ENCODE results near the gene SS18L1. TPM values are rescaled to one million over a fixed set of nuclear protein-coding genes. Genes with fewer than 3 reads are reported as not detected.
"Not testable (repeated sequence)": the region's sequence is repeated elsewhere in the genome, so short reads cannot be mapped to it uniquely, and the experiment has no call there.

The SS18L1 gene
- 10 to 100 TPM; 14.4 to 16.1 (median 14.5) TPM for total RNA-seq

GRCh38 chr20:62143081-62143956, at the start of gene SS18L1, which contains the start of gene PSMA7:
TSS of gene SS18L1 (plus strand) at chr20:62143769. CDS start at chr20:62143821, 52 bp downstream.
TSS of gene PSMA7 (minus strand) at chr20:62143394. CDS start at chr20:62143303, 91 bp downstream.
- no peaks in the 10 kb centered on the region for H3K27me3 Mint-ChIP-seq (ENCODE audit: low read depth)
- peaks cover 50% of the 10 kb centered on the region for H3K4me1 Mint-ChIP-seq (ENCODE audit: low read depth)
- peak; percentile 83 to 85 for ATAC-seq
- DNase-seq: peak; percentile 81
- H3K9me3 Mint-ChIP-seq: no peaks in the 10 kb centered on the region
- H3K36me3 Mint-ChIP-seq (ENCODE audit: insufficient read depth): peaks cover 19% of the 10 kb centered on the region
- peak within 1 kb of the TSS; percentile 94 for H3K4me3 Mint-ChIP-seq

GRCh38 chr20:62096421-62097380, 46.9 kb upstream of the SS18L1 start:
- H3K27me3 Mint-ChIP-seq (ENCODE audit: low read depth): peaks cover 1% of the 10 kb centered on the region
- H3K4me3 Mint-ChIP-seq: no peak overlapping the region
- H3K9me3 Mint-ChIP-seq: peaks cover 11% of the 10 kb centered on the region
- H3K4me1 Mint-ChIP-seq (ENCODE audit: low read depth): no peaks in the 10 kb centered on the region
- H3K36me3 Mint-ChIP-seq (ENCODE audit: insufficient read depth): no peaks in the 10 kb centered on the region
- no peak for DNase-seq
- ATAC-seq: no peak

- no peak for ATAC-seq
- H3K4me1 Mint-ChIP-seq (ENCODE audit: low read depth): no peaks in the 10 kb centered on the region
- no peaks in the 10 kb centered on the region for H3K36me3 Mint-ChIP-seq (ENCODE audit: insufficient read depth)
- no peak for DNase-seq
- peaks cover 8% of the 10 kb centered on the region for H3K27me3 Mint-ChIP-seq (ENCODE audit: low read depth)
- no peak overlapping the region for H3K4me3 Mint-ChIP-seq
- peaks cover 14% of the 10 kb centered on the region for H3K9me3 Mint-ChIP-seq
Observed at GRCh38 chr20:62097881-62098407, 45.6 kb upstream of the SS18L1 start.

GRCh38 chr20:62101078-62101477, 42.5 kb upstream of the SS18L1 start:
- Mint-ChIP-seq H3K9me3 (peaks cover 27% of the 10 kb centered on the region), H3K4me3 (no peak overlapping the region), H3K4me1 (ENCODE audit: low read depth) (no peaks in the 10 kb centered on the region), H3K27me3 (ENCODE audit: low read depth) (peaks cover 8% of the 10 kb centered on the region), H3K36me3 (ENCODE audit: insufficient read depth) (no peaks in the 10 kb centered on the region)
- DNase-seq (no peak), ATAC-seq (no peak)

GRCh38 chr20:62103508-62104233, 39.9 kb upstream of the SS18L1 start:
- peaks cover 8% of the 10 kb centered on the region for H3K27me3 Mint-ChIP-seq (ENCODE audit: low read depth)
- peaks cover 44% of the 10 kb centered on the region for H3K9me3 Mint-ChIP-seq
- no peak overlapping the region for H3K4me3 Mint-ChIP-seq
- no peak for DNase-seq
- no peak for ATAC-seq
- H3K36me3 Mint-ChIP-seq (ENCODE audit: insufficient read depth): no peaks in the 10 kb centered on the region
- no peaks in the 10 kb centered on the region for H3K4me1 Mint-ChIP-seq (ENCODE audit: low read depth)

- peaks cover 50% of the 10 kb centered on the region for H3K9me3 Mint-ChIP-seq
- ATAC-seq (no peak), DNase-seq (no peak)
Observed at GRCh38 chr20:62104234-62104789, 39.3 kb upstream of the SS18L1 start.

GRCh38 chr20:62104791-62105345, 38.7 kb upstream of the SS18L1 start:
- Mint-ChIP-seq H3K4me1 (ENCODE audit: low read depth) (no peaks in the 10 kb centered on the region), H3K9me3 (peaks cover 53% of the 10 kb centered on the region), H3K4me3 (no peak overlapping the region), H3K27me3 (ENCODE audit: low read depth) (peaks cover 8% of the 10 kb centered on the region), H3K36me3 (ENCODE audit: insufficient read depth) (no peaks in the 10 kb centered on the region)
- ATAC-seq (no peak), DNase-seq (no peak)

More at GRCh38 chr20:62104234-62104789, 39.3 kb upstream of the SS18L1 start:
- Mint-ChIP-seq H3K36me3 (ENCODE audit: insufficient read depth) (no peaks in the 10 kb centered on the region), H3K27me3 (ENCODE audit: low read depth) (peaks cover 8% of the 10 kb centered on the region), H3K4me3 (no peak overlapping the region), H3K4me1 (ENCODE audit: low read depth) (no peaks in the 10 kb centered on the region)

- Mint-ChIP-seq H3K4me3 (no peak overlapping the region), H3K9me3 (peaks cover 55% of the 10 kb centered on the region), H3K27me3 (ENCODE audit: low read depth) (peaks cover 8% of the 10 kb centered on the region), H3K36me3 (ENCODE audit: insufficient read depth) (no peaks in the 10 kb centered on the region), H3K4me1 (ENCODE audit: low read depth) (no peaks in the 10 kb centered on the region)
- DNase-seq: no peak
- no peak for ATAC-seq
Observed at GRCh38 chr20:62105592-62105991, 38.0 kb upstream of the SS18L1 start.

- DNase-seq (no peak), ATAC-seq (no peak)
- no peaks in the 10 kb centered on the region for H3K27me3 Mint-ChIP-seq (ENCODE audit: low read depth)
- H3K9me3 Mint-ChIP-seq: peaks cover 43% of the 10 kb centered on the region
- H3K36me3 Mint-ChIP-seq (ENCODE audit: insufficient read depth): peaks cover 1% of the 10 kb centered on the region
- peaks cover 1% of the 10 kb centered on the region for H3K4me1 Mint-ChIP-seq (ENCODE audit: low read depth)
- H3K4me3 Mint-ChIP-seq: no peak overlapping the region
Observed at GRCh38 chr20:62111148-62111547, 32.4 kb upstream of the SS18L1 start.

GRCh38 chr20:62112368-62112767, 31.2 kb upstream of the SS18L1 start:
- ATAC-seq (no peak), DNase-seq (no peak)
- Mint-ChIP-seq H3K4me3 (no peak overlapping the region), H3K4me1 (ENCODE audit: low read depth) (peaks cover 6% of the 10 kb centered on the region), H3K36me3 (ENCODE audit: insufficient read depth) (peaks cover 1% of the 10 kb centered on the region), H3K27me3 (ENCODE audit: low read depth) (no peaks in the 10 kb centered on the region), H3K9me3 (peaks cover 38% of the 10 kb centered on the region)

- no peak for DNase-seq
- no peak overlapping the region for H3K4me3 Mint-ChIP-seq
- peaks cover 18% of the 10 kb centered on the region for H3K9me3 Mint-ChIP-seq
Observed at GRCh38 chr20:62114894-62115293, 28.7 kb upstream of the SS18L1 start.

GRCh38 chr20:62115800-62116407, 27.7 kb upstream of the SS18L1 start:
- not testable (repeated sequence) for DNase-seq; H3K27me3 Mint-ChIP-seq (ENCODE audit: low read depth); ATAC-seq; H3K36me3 Mint-ChIP-seq (ENCODE audit: insufficient read depth); H3K4me3 Mint-ChIP-seq
- Mint-ChIP-seq H3K9me3 (peaks cover 13% of the 10 kb centered on the region), H3K4me1 (ENCODE audit: low read depth) (peaks cover 26% of the 10 kb centered on the region)

More at GRCh38 chr20:62114894-62115293, 28.7 kb upstream of the SS18L1 start:
- Mint-ChIP-seq H3K4me1 (ENCODE audit: low read depth) (peaks cover 21% of the 10 kb centered on the region), H3K36me3 (ENCODE audit: insufficient read depth) (peaks cover 1% of the 10 kb centered on the region), H3K27me3 (ENCODE audit: low read depth) (no peaks in the 10 kb centered on the region)
- no peak for ATAC-seq

Measured in activated T-cell treated with anti-CD3 and anti-CD28 coated beads, Interleukin-2, amount 50 U/mL, for 4 hours (primary cell).